ENCODE measurements around the gene AATK. TPM values are rescaled to one million over a fixed set of nuclear protein-coding genes. Genes with fewer than 3 reads are reported as not detected.

Gene AATK
- polyA plus RNA-seq, 2 of the 4 experiments (the other 2 are of a cell fraction): 0.26 to 0.37 TPM

DNA sequence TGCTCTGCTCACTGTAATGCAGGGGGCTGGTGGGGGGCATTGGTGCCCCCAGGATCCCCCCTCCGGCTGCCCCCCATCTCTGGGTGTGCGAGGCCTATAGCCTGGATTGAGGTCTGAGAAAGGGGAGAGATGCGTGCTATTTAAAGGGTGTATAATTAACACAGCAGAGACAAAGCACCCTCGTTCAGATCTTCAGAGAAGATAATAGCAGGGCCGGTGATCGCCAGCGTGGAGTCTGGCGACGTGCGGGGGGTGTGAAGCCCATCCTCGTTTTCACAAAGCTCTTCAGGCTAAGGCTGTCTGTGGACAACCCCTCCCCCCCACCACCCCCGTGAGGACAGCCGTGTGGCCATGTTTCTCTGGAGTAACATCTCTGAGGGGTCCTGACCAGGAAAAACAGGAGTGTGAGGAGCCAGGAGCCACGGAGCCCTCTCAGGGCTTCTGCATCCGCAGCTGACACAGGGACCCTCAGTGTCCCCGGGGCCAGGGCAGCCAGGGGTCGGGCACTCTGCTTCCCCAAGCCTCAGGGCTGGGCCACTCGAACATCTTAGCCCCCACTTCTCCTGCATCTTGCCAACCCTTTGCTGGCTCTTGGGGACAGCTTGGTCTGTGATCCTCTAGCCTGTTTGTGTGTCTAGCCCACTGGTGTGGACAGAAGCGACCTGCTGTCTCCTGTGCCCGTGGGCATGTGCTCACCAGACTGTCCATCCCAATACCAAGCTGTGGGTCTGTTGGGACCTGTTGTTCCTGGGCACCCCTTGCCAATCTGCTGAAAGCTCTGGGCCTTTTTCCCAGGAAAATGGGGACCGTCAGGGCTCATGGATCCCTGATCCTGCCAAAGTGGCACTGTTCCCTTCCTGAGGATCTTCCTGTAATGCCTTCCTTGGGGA is 72.2 kb downstream of the AATK start:
- no peak for TF ChIP-seq BHLHE40 (IDR thresholded peaks at IDR 0.05; ENCODE audit: low read depth, low read length)
- TF ChIP-seq ZNF302 (CRISPR knock-in tag; IDR thresholded peaks at IDR 0.05): no peak
- no peak for TF ChIP-seq KDM5A (IDR thresholded peaks at IDR 0.05)
- TF ChIP-seq NR3C1 (IDR thresholded peaks at IDR 0.05): no peak
- TF ChIP-seq JUNB (IDR thresholded peaks at IDR 0.05): no peak
- TF ChIP-seq CHD2 (IDR thresholded peaks at IDR 0.05; ENCODE audit: low read length, partially characterized antibody): no peak
- TF ChIP-seq FOXS1 (CRISPR knock-in tag; IDR thresholded peaks at IDR 0.05): no peak
- TF ChIP-seq, protein P1, sequence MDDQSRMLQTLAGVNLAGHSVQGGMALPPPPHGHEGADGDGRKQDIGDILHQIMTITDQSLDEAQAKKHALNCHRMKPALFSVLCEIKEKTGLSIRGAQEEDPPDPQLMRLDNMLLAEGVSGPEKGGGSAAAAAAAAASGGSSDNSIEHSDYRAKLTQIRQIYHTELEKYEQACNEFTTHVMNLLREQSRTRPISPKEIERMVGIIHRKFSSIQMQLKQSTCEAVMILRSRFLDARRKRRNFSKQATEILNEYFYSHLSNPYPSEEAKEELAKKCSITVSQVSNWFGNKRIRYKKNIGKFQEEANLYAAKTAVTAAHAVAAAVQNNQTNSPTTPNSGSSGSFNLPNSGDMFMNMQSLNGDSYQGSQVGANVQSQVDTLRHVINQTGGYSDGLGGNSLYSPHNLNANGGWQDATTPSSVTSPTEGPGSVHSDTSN (IDR thresholded peaks at IDR 0.05): no peak
- no peak for TF ChIP-seq CEBPB (IDR thresholded peaks at IDR 0.05)
- TF ChIP-seq ESRRA (IDR thresholded peaks at IDR 0.05; ENCODE audit: borderline replicate concordance, low read length): no peak
- TF ChIP-seq ZFP36 (IDR thresholded peaks at IDR 0.05; ENCODE audit: borderline replicate concordance, partially characterized antibody): no peak
- TF ChIP-seq NFE2L2 (conservative IDR thresholded peaks at IDR 0.05; ENCODE audit: low read length): no peak
- no peak for TF ChIP-seq TP53 (CRISPR knock-in tag; IDR thresholded peaks at IDR 0.05)
- no peak for TF ChIP-seq GATA3 (IDR thresholded peaks at IDR 0.05; ENCODE audit: borderline replicate concordance)
- TF ChIP-seq POLR2AphosphoS2 (conservative IDR thresholded peaks at IDR 0.05; ENCODE audit: low read length): no peak
- no peak for TF ChIP-seq HDAC2 (IDR thresholded peaks at IDR 0.05)
- ATAC-seq: no peak
- ChIA-PET CTCF (interaction anchor here (0.7 to 17.4 kb wide), 12 partner anchors 8 to 396 kb away, joined by 3 to 880 read pairs (median 6); partner anchors contain the start of gene BAIAP2), POLR2A (interaction anchor here (1.1 to 1.7 kb wide), 3 partner anchors 59 to 145 kb away, joined by 3 to 9 read pairs (median 5); partner anchors contain the start of genes BAIAP2, NDUFAF8 and TEPSIN)
- H3K4me2 ChIP-seq: peak overlapping the region; percentile 83; the same call in 2 of the 3 replicates
- H3K9me3 ChIP-seq: no peaks in the 10 kb centered on the region
- no peak for FAIRE-seq
- peak overlapping the region; percentile 87 to 92 for H3K27ac ChIP-seq
- no peak for DNase-seq (ENCODE audit: low read depth in 1 of 2, low spot score in 1 of 2)
- H3K4me1 ChIP-seq: peaks cover 72% of the 10 kb centered on the region
- H3K4me3 ChIP-seq: no peak overlapping the region
- WGBS (ENCODE audit: missing lambda C conversion rate): 90% methylated on average over 21 of the region's 21 CpGs

DNA sequence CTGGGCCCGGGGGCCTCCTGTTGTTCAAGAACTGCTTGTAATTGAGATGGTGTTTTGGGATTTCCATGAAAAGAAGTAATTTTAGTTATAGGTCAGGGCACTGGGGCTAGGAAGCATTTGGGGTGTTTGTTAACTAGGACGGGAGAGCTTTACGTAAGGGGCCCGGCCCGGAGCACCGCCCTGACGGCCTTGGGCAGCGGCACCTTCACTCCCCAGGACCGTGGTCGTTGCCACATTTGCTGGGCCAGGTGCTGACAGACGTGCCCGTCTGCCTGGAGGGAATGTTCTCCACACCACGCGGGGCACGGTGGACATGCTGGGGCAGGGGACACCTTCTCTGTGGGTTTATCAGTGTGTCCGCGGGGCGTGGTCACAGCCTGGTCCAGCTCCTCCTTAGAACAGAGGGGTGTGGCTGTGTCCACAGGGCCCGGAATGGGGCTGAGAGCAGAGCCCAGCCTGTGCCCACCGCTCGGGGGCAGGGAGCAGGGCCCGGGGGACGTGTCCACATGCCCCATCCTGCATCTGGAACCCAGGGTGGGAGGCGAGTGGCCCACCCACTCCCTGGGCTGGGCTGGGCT is 73.4 kb downstream of the AATK start:
- Histone ChIP-seq H3K27ac (peak overlapping the region in 1 of 2 experiments; percentile 92; a peak in 3 of 6 replicates), H3K4me3 (no peak overlapping the region), H3K4me1 (peaks cover 62% of the 10 kb centered on the region), H3K4me2 (no peak overlapping the region), H3K9me3 (no peaks in the 10 kb centered on the region)
- POLR2A ChIA-PET: no interaction called here
- FAIRE-seq (no peak), DNase-seq (ENCODE audit: low read depth in 1 of 2, low spot score in 1 of 2) (no peak), ATAC-seq (no peak)
- TF ChIP-seq ZFP36 (IDR thresholded peaks at IDR 0.05; ENCODE audit: borderline replicate concordance, partially characterized antibody): no peak
- TF ChIP-seq CHD4 (IDR thresholded peaks at IDR 0.05; ENCODE audit: borderline replicate concordance): no peak
- TF ChIP-seq RNF2 (IDR thresholded peaks at IDR 0.05; ENCODE audit: borderline replicate concordance, low read depth): no peak
- TF ChIP-seq CEBPB (IDR thresholded peaks at IDR 0.05): no peak
- TF ChIP-seq, protein P1 (IDR thresholded peaks at IDR 0.05): no peak
- TF ChIP-seq NR3C1 (IDR thresholded peaks at IDR 0.05): no peak
- no peak for TF ChIP-seq EP300 (IDR thresholded peaks at IDR 0.05)
- no peak for TF ChIP-seq ESRRA (IDR thresholded peaks at IDR 0.05; ENCODE audit: borderline replicate concordance, low read length)
- CTCF ChIA-PET: interaction anchor here (1.1 to 17.4 kb wide), 5 partner anchors 11 to 57 kb away, joined by 4 to 880 read pairs (median 41); partner anchors contain the start of gene BAIAP2
- 87% methylated on average over 23 of the region's 24 CpGs for WGBS (ENCODE audit: missing lambda C conversion rate)

Data from A549 (cell line).